ENCODE results near the gene MICAL2.

GRCh38 chr11:12202661-12203310 lies 92.4 kb downstream of the MICAL2 start:
- TF ChIP-seq, protein P1, sequence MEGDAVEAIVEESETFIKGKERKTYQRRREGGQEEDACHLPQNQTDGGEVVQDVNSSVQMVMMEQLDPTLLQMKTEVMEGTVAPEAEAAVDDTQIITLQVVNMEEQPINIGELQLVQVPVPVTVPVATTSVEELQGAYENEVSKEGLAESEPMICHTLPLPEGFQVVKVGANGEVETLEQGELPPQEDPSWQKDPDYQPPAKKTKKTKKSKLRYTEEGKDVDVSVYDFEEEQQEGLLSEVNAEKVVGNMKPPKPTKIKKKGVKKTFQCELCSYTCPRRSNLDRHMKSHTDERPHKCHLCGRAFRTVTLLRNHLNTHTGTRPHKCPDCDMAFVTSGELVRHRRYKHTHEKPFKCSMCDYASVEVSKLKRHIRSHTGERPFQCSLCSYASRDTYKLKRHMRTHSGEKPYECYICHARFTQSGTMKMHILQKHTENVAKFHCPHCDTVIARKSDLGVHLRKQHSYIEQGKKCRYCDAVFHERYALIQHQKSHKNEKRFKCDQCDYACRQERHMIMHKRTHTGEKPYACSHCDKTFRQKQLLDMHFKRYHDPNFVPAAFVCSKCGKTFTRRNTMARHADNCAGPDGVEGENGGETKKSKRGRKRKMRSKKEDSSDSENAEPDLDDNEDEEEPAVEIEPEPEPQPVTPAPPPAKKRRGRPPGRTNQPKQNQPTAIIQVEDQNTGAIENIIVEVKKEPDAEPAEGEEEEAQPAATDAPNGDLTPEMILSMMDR (IDR thresholded peaks at IDR 0.05): no peak
- no peak for TF ChIP-seq POLR2A (IDR thresholded peaks at IDR 0.05)
